ENCODE results near the gene LBHD2. TPM values are rescaled to one million over a fixed set of nuclear protein-coding genes. Genes with fewer than 3 reads are reported as not detected.

LBHD2 gene
- polyA plus RNA-seq, 1 donor (not counting 4 experiments of a cell fraction or from before 2014, with no cell fraction given) = not detected

DNA sequence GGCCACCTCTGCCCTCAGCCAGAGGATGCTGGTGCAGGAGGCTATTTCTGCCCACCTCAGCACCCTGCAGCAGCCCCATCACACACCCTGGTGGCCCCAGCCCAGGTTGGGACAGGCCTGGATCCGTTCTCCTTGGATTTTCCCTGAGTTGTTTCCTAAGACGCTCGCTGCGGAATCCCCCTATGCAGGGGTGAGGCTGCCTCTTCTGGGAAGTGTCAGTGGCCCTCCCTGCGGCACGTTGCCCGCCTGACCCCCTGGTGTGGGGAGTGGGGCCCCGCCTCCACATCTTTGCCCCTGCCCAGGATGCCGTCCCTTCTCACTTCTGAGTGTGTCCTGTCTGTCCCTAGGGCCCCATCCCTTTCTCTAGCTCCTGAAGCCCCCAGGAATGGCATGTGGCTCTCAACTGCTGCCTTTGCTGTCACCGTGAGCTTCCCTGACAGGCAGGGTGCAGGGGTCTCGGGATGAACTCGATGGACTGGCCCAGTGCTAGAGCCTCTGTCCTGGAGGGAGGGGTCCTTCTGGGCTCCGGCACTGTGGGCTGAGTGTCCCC lies 9.9 kb downstream of the LBHD2 start:
- H3K9me3 ChIP-seq (ENCODE audit: control insufficient read depth, low read depth, low read length) = no peaks in the 10 kb centered on the region
- DNase-seq (ENCODE audit: low read depth, low spot score) (no peak), FAIRE-seq (no peak)
- dilution Hi-C loops (cut with MboI; ENCODE audit: extremely low pct_ligation_motif_present, low sequenced_read_pairs) = no loop called here
- H3K4me1 ChIP-seq (ENCODE audit: control insufficient read depth, extremely low read depth, insufficient read depth, low read length) = no peaks in the 10 kb centered on the region
- no peak for TF ChIP-seq EZH2 (IDR thresholded peaks at IDR 0.05; ENCODE audit: low read length)
- TF ChIP-seq, protein P1, sequence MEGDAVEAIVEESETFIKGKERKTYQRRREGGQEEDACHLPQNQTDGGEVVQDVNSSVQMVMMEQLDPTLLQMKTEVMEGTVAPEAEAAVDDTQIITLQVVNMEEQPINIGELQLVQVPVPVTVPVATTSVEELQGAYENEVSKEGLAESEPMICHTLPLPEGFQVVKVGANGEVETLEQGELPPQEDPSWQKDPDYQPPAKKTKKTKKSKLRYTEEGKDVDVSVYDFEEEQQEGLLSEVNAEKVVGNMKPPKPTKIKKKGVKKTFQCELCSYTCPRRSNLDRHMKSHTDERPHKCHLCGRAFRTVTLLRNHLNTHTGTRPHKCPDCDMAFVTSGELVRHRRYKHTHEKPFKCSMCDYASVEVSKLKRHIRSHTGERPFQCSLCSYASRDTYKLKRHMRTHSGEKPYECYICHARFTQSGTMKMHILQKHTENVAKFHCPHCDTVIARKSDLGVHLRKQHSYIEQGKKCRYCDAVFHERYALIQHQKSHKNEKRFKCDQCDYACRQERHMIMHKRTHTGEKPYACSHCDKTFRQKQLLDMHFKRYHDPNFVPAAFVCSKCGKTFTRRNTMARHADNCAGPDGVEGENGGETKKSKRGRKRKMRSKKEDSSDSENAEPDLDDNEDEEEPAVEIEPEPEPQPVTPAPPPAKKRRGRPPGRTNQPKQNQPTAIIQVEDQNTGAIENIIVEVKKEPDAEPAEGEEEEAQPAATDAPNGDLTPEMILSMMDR (optimal IDR thresholded peaks at IDR 0.05 in 1 of 3, IDR thresholded peaks at IDR 0.05 in 1 of 3, conservative IDR thresholded peaks at IDR 0.05 in 1 of 3; ENCODE audit: extremely low read depth in 1 of 3, insufficient read depth in 2 of 3, low read length in 3 of 3) = no peak
- H3K4me3 ChIP-seq (ENCODE audit: control insufficient read depth in 2 of 3, extremely low read depth in 1 of 3, insufficient read depth in 2 of 3, low read depth in 1 of 3, low read length in 3 of 3) = no peak overlapping the region
- no peaks in the 10 kb centered on the region for H3K79me2 ChIP-seq (ENCODE audit: control insufficient read depth, insufficient read depth, low read length)
- H3K9me1 ChIP-seq (ENCODE audit: control insufficient read depth, extremely low read depth, insufficient read depth, low read length) = no peaks in the 10 kb centered on the region
- H3K36me3 ChIP-seq (ENCODE audit: control insufficient read depth in 2 of 2, extremely low read depth in 1 of 2, insufficient read depth in 2 of 2, low read length in 2 of 2) = no peaks in the 10 kb centered on the region
- H2AFZ ChIP-seq (ENCODE audit: control insufficient read depth, low read length) = no peak overlapping the region
- no peak overlapping the region for H3K27ac ChIP-seq (ENCODE audit: control insufficient read depth, insufficient read depth, low read length)
- no peak overlapping the region for H3K4me2 ChIP-seq (ENCODE audit: control insufficient read depth, extremely low read depth, insufficient read depth, low read depth, low read length)
- H3K9ac ChIP-seq (ENCODE audit: control insufficient read depth, extremely low read depth, insufficient read depth, low read length) = no peak overlapping the region
- H3K27me3 ChIP-seq (ENCODE audit: control insufficient read depth, extremely low read depth, insufficient read depth, low read length) = peaks cover 29% of the 10 kb centered on the region
- no peaks in the 10 kb centered on the region for H4K20me1 ChIP-seq (ENCODE audit: control insufficient read depth, extremely low read depth, insufficient read depth, low read length)

DNA sequence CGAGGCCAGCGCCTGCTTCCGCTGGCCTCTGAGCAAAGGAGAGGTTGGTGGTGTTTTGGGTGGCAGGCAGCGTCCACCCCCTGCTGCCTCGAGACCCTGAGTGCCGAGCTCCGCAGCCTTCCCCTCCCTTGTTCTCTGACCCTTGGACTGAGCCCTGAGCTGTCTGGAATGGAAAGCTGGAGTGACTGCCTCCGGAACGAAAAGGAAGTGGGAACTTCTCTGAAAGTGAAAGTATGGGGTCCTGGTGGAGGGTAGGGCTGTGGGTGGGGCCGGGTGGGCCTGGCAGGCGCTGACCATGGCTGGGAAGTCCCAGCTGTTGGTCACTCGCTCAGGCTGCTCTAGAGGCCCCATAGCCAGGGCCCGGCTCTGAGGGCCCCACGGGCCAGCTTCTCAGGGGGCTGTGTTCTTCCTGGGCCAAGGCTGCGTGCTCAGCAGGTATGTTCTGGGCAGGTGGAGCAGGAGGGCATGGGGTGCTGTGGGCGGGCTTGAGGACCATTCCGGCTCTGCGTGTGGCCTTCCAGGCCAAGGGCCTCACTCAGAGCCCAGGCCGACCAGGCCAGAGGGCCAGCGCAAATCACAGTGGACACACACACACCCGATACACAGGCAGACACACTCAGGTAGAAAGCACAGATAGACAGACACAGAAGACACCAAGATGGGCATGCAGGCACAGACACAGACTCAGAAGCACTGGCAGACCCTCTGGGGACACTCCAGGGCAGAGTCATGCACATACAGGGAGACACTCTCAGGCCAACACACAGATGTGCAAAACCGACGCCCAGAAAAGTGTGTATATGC lies 10.6 kb downstream of the LBHD2 start, which contains the start of gene EXOC3L4:
TSS of gene EXOC3L4 (plus strand) at position 320 of the 804 bp plus-strand sequence. CDS start 5,495 bp downstream, outside the sequence.
- Histone ChIP-seq H3K9me1 (ENCODE audit: control insufficient read depth, extremely low read depth, insufficient read depth, low read length) (no peaks in the 10 kb centered on the region), H3K4me3 (ENCODE audit: control insufficient read depth in 2 of 3, extremely low read depth in 1 of 3, insufficient read depth in 2 of 3, low read depth in 1 of 3, low read length in 3 of 3) (no peak within 1 kb of the TSS), H3K79me2 (ENCODE audit: control insufficient read depth, insufficient read depth, low read length) (no peaks in the 10 kb centered on the region), H3K9me3 (ENCODE audit: control insufficient read depth, low read depth, low read length) (no peaks in the 10 kb centered on the region), H4K20me1 (ENCODE audit: control insufficient read depth, extremely low read depth, insufficient read depth, low read length) (no peaks in the 10 kb centered on the region), H3K27ac (ENCODE audit: control insufficient read depth, insufficient read depth, low read length) (no peak within 1 kb of the TSS), H3K27me3 (ENCODE audit: control insufficient read depth, extremely low read depth, insufficient read depth, low read length) (peaks cover 24% of the 10 kb centered on the region), H3K4me1 (ENCODE audit: control insufficient read depth, extremely low read depth, insufficient read depth, low read length) (no peaks in the 10 kb centered on the region), H3K4me2 (ENCODE audit: control insufficient read depth, extremely low read depth, insufficient read depth, low read depth, low read length) (no peak within 1 kb of the TSS), H3K9ac (ENCODE audit: control insufficient read depth, extremely low read depth, insufficient read depth, low read length) (no peak within 1 kb of the TSS), H3K36me3 (ENCODE audit: control insufficient read depth in 2 of 2, extremely low read depth in 1 of 2, insufficient read depth in 2 of 2, low read length in 2 of 2) (no peaks in the 10 kb centered on the region), H2AFZ (ENCODE audit: control insufficient read depth, low read length) (no peak within 1 kb of the TSS)
- FAIRE-seq (no peak), DNase-seq (ENCODE audit: low read depth, low spot score) (no peak)
- dilution Hi-C loops (cut with MboI; ENCODE audit: extremely low pct_ligation_motif_present, low sequenced_read_pairs) = no loop called here
- TF ChIP-seq EZH2 (IDR thresholded peaks at IDR 0.05; ENCODE audit: low read length) = no peak
- TF ChIP-seq, protein P1 (optimal IDR thresholded peaks at IDR 0.05 in 1 of 3, IDR thresholded peaks at IDR 0.05 in 1 of 3, conservative IDR thresholded peaks at IDR 0.05 in 1 of 3; ENCODE audit: extremely low read depth in 1 of 3, insufficient read depth in 2 of 3, low read length in 3 of 3) = no peak

Measured in keratinocyte (primary cell).